Endothelial cell of umbilical vein (primary cell): ENCODE results near the gene BTBD2. TPM values are rescaled to one million over a fixed set of nuclear protein-coding genes. Genes with fewer than 3 reads are reported as not detected.

Experiments
- BruUV-seq: library from RNA; stranded (reverse); fragments of 400-500 nt; replicated peaks from 2 replicates; lab custom pipeline; 2021; lab: Mats Ljungman, UMichigan
- CTCF ChIA-PET: fragments of 300-600, 350-600 bp; sonication (Branson Sonifier 250); formaldehyde crosslinking; loops from one replicate; lab custom pipeline; 2021; ENCODE audit warnings: antibody characterized with exemption, inconsistent platforms; lab: Charles Lee
- POLR2A ChIA-PET: fragments of 300-600, 350-600 bp; sonication (Branson Sonifier 250); formaldehyde crosslinking; loops from one replicate; lab custom pipeline; 2021; ENCODE audit warnings: antibody characterized with exemption, inconsistent platforms; lab: Charles Lee
- DNase-seq: peaks from one replicate; pipeline ENCODE4 v3.0.0-alpha.2; 2011; ENCODE audit warnings: low read depth, low spot score
- FAIRE-seq: peaks from 2 replicates; lab custom pipeline; 2011; peaks lifted over from hg19 to GRCh38; lab: Jason Lieb, UNC
- H2AFZ ChIP-seq: 2 replicates; pipeline ENCODE4 v1.6.0; 2012; ENCODE audit warnings: low read depth, low read length, control low read depth, inconsistent platforms
- H3K27ac ChIP-seq: 2 replicates; pipeline ENCODE4 v1.5.1; 2011; ENCODE audit warnings: low read depth, mild to moderate bottlenecking, control low read depth, low read length, moderate library complexity; ENCODE audit not compliant: insufficient read depth
- H3K27me3 ChIP-seq, 2 experiments: 2 replicates each; pipeline versions ENCODE4 v1.6.0 to v1.6.1; 2011; ENCODE audit warnings: low read length in 2 of 2, mixed read lengths in 1 of 2; ENCODE audit not compliant: control insufficient read depth in 2 of 2, insufficient read depth in 2 of 2
- H3K36me3 ChIP-seq, 2 experiments: 2 replicates in 1 of 2; 3 replicates in 1 of 2; pipeline ENCODE4 v1.5.1; 2011; ENCODE audit warnings: low read length in 2 of 2, mild to moderate bottlenecking in 1 of 2, moderate library complexity in 1 of 2; ENCODE audit not compliant: control insufficient read depth in 2 of 2, insufficient read depth in 2 of 2; ENCODE audit errors: extremely low read depth in 1 of 2
- H3K4me1 ChIP-seq: 3 replicates; pipeline ENCODE4 v1.5.1; 2011; ENCODE audit warnings: mild to moderate bottlenecking, low read length; ENCODE audit not compliant: control insufficient read depth, insufficient read depth; ENCODE audit errors: extremely low read depth
- H3K4me2 ChIP-seq: 2 replicates; pipeline ENCODE4 v1.6.1; 2011; ENCODE audit warnings: low read length, control low read depth, mixed read lengths; ENCODE audit not compliant: insufficient read depth
- H3K4me3 ChIP-seq, 3 experiments: fragments of 200-600 bp in 1 of 3; sonication (generic), shearing (Covaris generic) in 1 of 3; replicated peaks in 1 of 3; 2 replicates each; pipeline ENCODE4 v1.5.1; 2011 to 2016; ENCODE audit warnings: control low read depth in 3 of 3, low read length in 3 of 3, mild to moderate bottlenecking in 2 of 3, inconsistent platforms in 1 of 3, low read depth in 1 of 3, moderate library complexity in 1 of 3; ENCODE audit not compliant: insufficient read depth in 1 of 3
- H3K79me2 ChIP-seq: 2 replicates; pipeline ENCODE4 v1.6.0; 2012; ENCODE audit warnings: low read length, inconsistent platforms; ENCODE audit not compliant: control insufficient read depth, insufficient read depth
- H3K9ac ChIP-seq: replicated peaks from 2 replicates; pipeline ENCODE3; 2011; ENCODE audit warnings: low read length, control low read depth; ENCODE audit not compliant: insufficient read depth; ENCODE audit errors: extremely low read depth
- H3K9me1 ChIP-seq: replicated peaks from 3 replicates; pipeline ENCODE4 v1.6.0; 2011; ENCODE audit warnings: mild to moderate bottlenecking, low read length; ENCODE audit not compliant: control insufficient read depth, insufficient read depth; ENCODE audit errors: extremely low read depth
- H3K9me3 ChIP-seq: replicated peaks from 2 replicates; pipeline ENCODE4 v1.5.1; 2012; ENCODE audit warnings: low read length, inconsistent platforms; ENCODE audit not compliant: control insufficient read depth, insufficient read depth
- H4K20me1 ChIP-seq: replicated peaks from 2 replicates; pipeline ENCODE3; 2011; ENCODE audit warnings: mild to moderate bottlenecking, low read length; ENCODE audit not compliant: control insufficient read depth, insufficient read depth; ENCODE audit errors: extremely low read depth
- EZH2 ChIP-seq: IDR thresholded peaks from 2 replicates; pipeline ENCODE4 v1.6.1; 2012; ENCODE audit warnings: borderline replicate concordance, low read depth, mild to moderate bottlenecking, moderate library complexity, low read length, inconsistent platforms; ENCODE audit not compliant: severe bottlenecking
- FOS ChIP-seq: IDR thresholded peaks from 2 replicates; pipeline ENCODE4 v1.6.1; 2011; ENCODE audit warnings: mild to moderate bottlenecking, low read length, moderate library complexity, borderline replicate concordance; ENCODE audit not compliant: insufficient read depth
- GATA2 ChIP-seq: IDR thresholded peaks from 2 replicates; pipeline ENCODE4 v1.7.0; 2011; ENCODE audit warnings: low read depth, mild to moderate bottlenecking, moderate library complexity, mixed read lengths, low read length; ENCODE audit not compliant: insufficient read length, insufficient read depth
- JUN ChIP-seq: IDR thresholded peaks from 2 replicates; pipeline ENCODE4 v1.6.1; 2011; ENCODE audit warnings: borderline replicate concordance, low read depth; ENCODE audit not compliant: insufficient read length, insufficient read depth
- MAX ChIP-seq: IDR thresholded peaks from 2 replicates; pipeline ENCODE4 v1.6.1; 2011; ENCODE audit not compliant: insufficient read depth, insufficient read length
- POLR2A ChIP-seq: IDR thresholded peaks from 2 replicates; pipeline ENCODE4 v1.6.1; 2012; ENCODE audit warnings: low read depth, mild to moderate bottlenecking, control low read depth, low read length
- POLR2AphosphoS5 ChIP-seq: IDR thresholded peaks from 2 replicates; pipeline ENCODE4 v1.6.1; 2012; ENCODE audit warnings: low read depth, mild to moderate bottlenecking, control low read depth, low read length, moderate library complexity; ENCODE audit not compliant: insufficient read depth
- dilution Hi-C: fragments of 300-500 bp; cut with MboI; formaldehyde crosslinking; loops from one replicate; pipeline ENCODE4 v1.15.0; 2019; ENCODE audit warnings: low sequenced_read_pairs; ENCODE audit not compliant: extremely low pct_ligation_motif_present
- intact Hi-C: fragments of 100-400 bp; cut with micrococcal nuclease; formaldehyde crosslinking; loops from one replicate; pipeline ENCODE4 v1.10.0; 2022
- polyA plus RNA-seq, 4 experiments: library from polyadenylated mRNA; depleted of rRNA in 3 of 4; stranded (reverse) in 3 of 4; unstranded in 1 of 4; fragments of >200 nt; gene quantifications; 2 replicates each; pipeline versions ENCODE4 v1.2.1 to v1.2.3, GENCODE V29; 2011 to 2012; ENCODE audit warnings: missing spikeins in 1 of 4
- total RNA-seq: library from RNA; stranded (reverse); gene quantifications from 2 replicates; pipeline ENCODE4 v1.2.3, GENCODE V29; 2021
- TF ChIP-seq, protein P1 (sequence below), 2 donors: IDR thresholded peaks; 1 replicate in 1 of 2; 2 replicates in 1 of 2; pipeline ENCODE4 v1.5.1; 2011; ENCODE audit warnings: low read length in 2 of 2, mild to moderate bottlenecking in 2 of 2, moderate library complexity in 2 of 2, control low read depth in 1 of 2, inconsistent platforms in 1 of 2, low read depth in 1 of 2; ENCODE audit not compliant: insufficient read depth in 1 of 2; ENCODE audit errors: extremely low read depth in 1 of 2

BTBD2 gene
- total and polyA plus RNA-seq, 2 donors (not counting 3 experiments of a cell fraction or from before 2014, with no cell fraction given), result 59.2 to 78.2 TPM

GRCh38 chr19:1970003-1970805, 45.3 kb downstream of the BTBD2 start:
- FAIRE-seq, result no peak
- POLR2A ChIA-PET, result no interaction called here
- dilution Hi-C loops (no loop called here), intact Hi-C loops (no loop called here)
- H3K4me2 ChIP-seq, result no peak overlapping the region
- DNase-seq, result no peak
- peaks cover 0 to 20% of the 10 kb centered on the region in 2 experiments for H3K36me3 ChIP-seq
- H3K4me1 ChIP-seq, result no peaks in the 10 kb centered on the region
- no peak overlapping the region for H3K27ac ChIP-seq
- H3K4me3 ChIP-seq, result no peak overlapping the region
- peaks cover 18% of the 10 kb centered on the region for H3K79me2 ChIP-seq
- no peaks in the 10 kb centered on the region for H3K9me1 ChIP-seq
- no peaks in the 10 kb centered on the region for H4K20me1 ChIP-seq
- TF ChIP-seq EZH2 (no peak), POLR2AphosphoS5 (no peak), FOS (no peak), POLR2A (no peak), GATA2 (no peak), MAX (no peak), JUN (no peak)
- TF ChIP-seq, protein P1, sequence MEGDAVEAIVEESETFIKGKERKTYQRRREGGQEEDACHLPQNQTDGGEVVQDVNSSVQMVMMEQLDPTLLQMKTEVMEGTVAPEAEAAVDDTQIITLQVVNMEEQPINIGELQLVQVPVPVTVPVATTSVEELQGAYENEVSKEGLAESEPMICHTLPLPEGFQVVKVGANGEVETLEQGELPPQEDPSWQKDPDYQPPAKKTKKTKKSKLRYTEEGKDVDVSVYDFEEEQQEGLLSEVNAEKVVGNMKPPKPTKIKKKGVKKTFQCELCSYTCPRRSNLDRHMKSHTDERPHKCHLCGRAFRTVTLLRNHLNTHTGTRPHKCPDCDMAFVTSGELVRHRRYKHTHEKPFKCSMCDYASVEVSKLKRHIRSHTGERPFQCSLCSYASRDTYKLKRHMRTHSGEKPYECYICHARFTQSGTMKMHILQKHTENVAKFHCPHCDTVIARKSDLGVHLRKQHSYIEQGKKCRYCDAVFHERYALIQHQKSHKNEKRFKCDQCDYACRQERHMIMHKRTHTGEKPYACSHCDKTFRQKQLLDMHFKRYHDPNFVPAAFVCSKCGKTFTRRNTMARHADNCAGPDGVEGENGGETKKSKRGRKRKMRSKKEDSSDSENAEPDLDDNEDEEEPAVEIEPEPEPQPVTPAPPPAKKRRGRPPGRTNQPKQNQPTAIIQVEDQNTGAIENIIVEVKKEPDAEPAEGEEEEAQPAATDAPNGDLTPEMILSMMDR (IDR thresholded peaks at IDR 0.05; ENCODE audit: extremely low read depth in 1 of 2, insufficient read depth in 1 of 2, low read depth in 1 of 2, low read length in 2 of 2), result no peak
- no peaks in the 10 kb centered on the region for H3K9me3 ChIP-seq
- no TSS peak for BruUV-seq
- CTCF ChIA-PET, result interaction anchor here (1.2 kb wide), 1 partner anchor 24 kb away, joined by 3 read pairs; no protein-coding TSS in a partner anchor
- H3K27me3 ChIP-seq, result no peaks in the 10 kb centered on the region
- no peak overlapping the region for H2AFZ ChIP-seq
- H3K9ac ChIP-seq, result no peak overlapping the region
